Neutrophil (primary cell): ENCODE data around the gene SULT2B1.
A peak's percentile ranks its signal among the peaks of the same experiment; 100 is the strongest.

Experiments used
- H3K27ac ChIP-seq: fragments of 200-600 bp; sonication (generic); 2 replicates; pipeline ENCODE4 v1.5.1; 2016; ENCODE audit warnings: mild to moderate bottlenecking, moderate library complexity
- H3K27me3 ChIP-seq: fragments of 200-600 bp; sonication (generic); 2 replicates; pipeline ENCODE4 v1.6.0; 2016; ENCODE audit warnings: mild to moderate bottlenecking
- H3K36me3 ChIP-seq: fragments of 200-600 bp; sonication (generic); 2 replicates; pipeline ENCODE4 v1.5.1; 2017
- H3K4me1 ChIP-seq, 2 experiments: fragments of 200-600 bp in 1 of 2; sonication (generic) in 1 of 2; 1 replicate in 1 of 2; 2 replicates in 1 of 2; pipeline versions ENCODE4 v1.5.1 to v1.6.1; 2013 to 2016; ENCODE audit warnings: low read depth in 1 of 2, low read length in 1 of 2, mild to moderate bottlenecking in 1 of 2, moderate library complexity in 1 of 2; ENCODE audit not compliant: control insufficient read depth in 1 of 2, insufficient read depth in 1 of 2
- H3K4me3 ChIP-seq, 2 experiments: fragments of 200-600 bp in 1 of 2; sonication (generic) in 1 of 2; 1 replicate in 1 of 2; 2 replicates in 1 of 2; pipeline ENCODE4 v1.5.1; 2013 to 2016; ENCODE audit warnings: low read depth in 1 of 2, low read length in 1 of 2, mild to moderate bottlenecking in 1 of 2, moderate library complexity in 1 of 2
- H3K9me3 ChIP-seq: fragments of 200-600 bp; sonication (generic); 2 replicates; pipeline ENCODE4 v1.5.1; 2016
- TF ChIP-seq, protein P1 (sequence below): fragments of 200-600 bp; sonication (generic); IDR thresholded peaks from 2 replicates; pipeline ENCODE4 v1.5.1; 2016; ENCODE audit warnings: antibody characterized with exemption

The SULT2B1 gene

GRCh38 chr19:48644839-48645619 lies 93.1 kb downstream of the SULT2B1 start:
- peaks cover 50% of the 10 kb centered on the region for H3K27me3 ChIP-seq
- H3K4me3 ChIP-seq, result peak overlapping the region; percentile 18 to 59
- H3K4me1 ChIP-seq, result peaks cover 17 to 20% of the 10 kb centered on the region in 2 experiments
- no peaks in the 10 kb centered on the region for H3K36me3 ChIP-seq
- no peaks in the 10 kb centered on the region for H3K9me3 ChIP-seq
- no peak overlapping the region for H3K27ac ChIP-seq
- TF ChIP-seq, protein P1, sequence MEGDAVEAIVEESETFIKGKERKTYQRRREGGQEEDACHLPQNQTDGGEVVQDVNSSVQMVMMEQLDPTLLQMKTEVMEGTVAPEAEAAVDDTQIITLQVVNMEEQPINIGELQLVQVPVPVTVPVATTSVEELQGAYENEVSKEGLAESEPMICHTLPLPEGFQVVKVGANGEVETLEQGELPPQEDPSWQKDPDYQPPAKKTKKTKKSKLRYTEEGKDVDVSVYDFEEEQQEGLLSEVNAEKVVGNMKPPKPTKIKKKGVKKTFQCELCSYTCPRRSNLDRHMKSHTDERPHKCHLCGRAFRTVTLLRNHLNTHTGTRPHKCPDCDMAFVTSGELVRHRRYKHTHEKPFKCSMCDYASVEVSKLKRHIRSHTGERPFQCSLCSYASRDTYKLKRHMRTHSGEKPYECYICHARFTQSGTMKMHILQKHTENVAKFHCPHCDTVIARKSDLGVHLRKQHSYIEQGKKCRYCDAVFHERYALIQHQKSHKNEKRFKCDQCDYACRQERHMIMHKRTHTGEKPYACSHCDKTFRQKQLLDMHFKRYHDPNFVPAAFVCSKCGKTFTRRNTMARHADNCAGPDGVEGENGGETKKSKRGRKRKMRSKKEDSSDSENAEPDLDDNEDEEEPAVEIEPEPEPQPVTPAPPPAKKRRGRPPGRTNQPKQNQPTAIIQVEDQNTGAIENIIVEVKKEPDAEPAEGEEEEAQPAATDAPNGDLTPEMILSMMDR, result no peak

DNA sequence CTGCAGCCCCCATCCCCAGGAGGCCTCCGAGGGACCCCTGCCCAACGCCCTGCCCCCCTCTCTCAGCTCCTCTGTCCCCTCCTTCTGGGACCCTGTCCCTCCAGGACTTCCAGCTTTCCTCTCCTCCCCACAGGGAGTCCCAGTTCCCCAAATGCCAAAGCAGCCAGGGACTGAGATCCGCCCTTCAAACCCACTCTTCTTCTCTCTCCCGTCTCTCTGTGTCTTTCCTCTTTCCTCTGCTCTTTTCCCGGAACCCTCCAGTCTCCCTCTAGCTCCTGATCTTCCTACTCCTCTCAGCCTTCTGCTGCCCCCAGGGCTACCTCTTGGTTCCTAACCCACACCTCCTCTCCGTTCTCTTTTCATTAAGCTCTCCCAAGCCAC lies 93.6 kb downstream of the SULT2B1 start:
- no peaks in the 10 kb centered on the region for H3K36me3 ChIP-seq
- peaks cover 17 to 20% of the 10 kb centered on the region in 2 experiments for H3K4me1 ChIP-seq
- peak overlapping the region; percentile 24 to 59 for H3K4me3 ChIP-seq
- H3K27ac ChIP-seq, result no peak overlapping the region
- TF ChIP-seq, protein P1, result no peak
- H3K9me3 ChIP-seq, result no peaks in the 10 kb centered on the region
- H3K27me3 ChIP-seq, result peaks cover 50% of the 10 kb centered on the region

DNA sequence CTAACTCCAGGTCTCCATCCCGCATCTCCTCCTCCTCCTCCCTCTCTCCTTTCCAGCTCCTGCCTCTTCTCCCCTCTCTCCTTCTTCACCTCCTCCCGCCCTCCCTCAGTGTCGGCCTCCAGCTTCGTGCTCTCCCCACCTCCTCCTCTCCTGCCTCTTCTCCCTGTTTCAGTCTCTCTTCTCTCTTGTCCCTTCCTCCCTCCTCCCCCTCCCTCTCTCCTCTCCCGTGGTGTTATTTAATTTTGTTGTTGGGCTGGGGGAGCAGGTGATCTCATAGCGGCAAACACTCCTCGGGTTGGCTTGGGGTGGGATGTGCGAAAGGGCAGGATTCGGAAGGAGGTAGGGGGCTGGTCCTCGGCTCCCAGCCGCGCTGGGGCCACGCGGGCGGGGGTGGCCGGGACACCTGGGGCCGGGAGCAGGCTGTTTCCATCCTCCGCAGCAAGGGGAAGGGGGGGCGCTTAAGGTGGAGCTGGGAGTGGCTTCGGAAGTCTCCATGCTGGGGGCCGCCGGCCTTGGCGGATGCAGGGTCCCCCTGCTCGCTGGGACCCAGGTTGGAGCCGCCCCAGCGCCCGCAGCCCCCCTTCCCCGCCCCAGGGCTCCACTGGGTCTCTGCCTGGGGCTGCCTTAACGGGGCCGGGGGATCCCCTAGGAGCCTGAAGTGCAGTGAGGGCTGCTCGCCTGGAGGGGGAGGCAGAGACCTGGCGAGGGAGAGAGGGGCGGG lies 94.2 kb downstream of the SULT2B1 start, which contains the start of gene CA11:
Gene CA11 (minus strand): TSS at position 187 of the 721 bp plus-strand sequence. CDS start 555 bp downstream, outside the sequence.
- H3K27ac ChIP-seq, result no peak within 1 kb of the TSS
- peak within 1 kb of the TSS; percentile 24 to 59 for H3K4me3 ChIP-seq
- peaks cover 17 to 20% of the 10 kb centered on the region in 2 experiments for H3K4me1 ChIP-seq
- no peaks in the 10 kb centered on the region for H3K9me3 ChIP-seq
- peaks cover 50% of the 10 kb centered on the region for H3K27me3 ChIP-seq
- H3K36me3 ChIP-seq, result no peaks in the 10 kb centered on the region
- TF ChIP-seq, protein P1, result peak; percentile 84

DNA sequence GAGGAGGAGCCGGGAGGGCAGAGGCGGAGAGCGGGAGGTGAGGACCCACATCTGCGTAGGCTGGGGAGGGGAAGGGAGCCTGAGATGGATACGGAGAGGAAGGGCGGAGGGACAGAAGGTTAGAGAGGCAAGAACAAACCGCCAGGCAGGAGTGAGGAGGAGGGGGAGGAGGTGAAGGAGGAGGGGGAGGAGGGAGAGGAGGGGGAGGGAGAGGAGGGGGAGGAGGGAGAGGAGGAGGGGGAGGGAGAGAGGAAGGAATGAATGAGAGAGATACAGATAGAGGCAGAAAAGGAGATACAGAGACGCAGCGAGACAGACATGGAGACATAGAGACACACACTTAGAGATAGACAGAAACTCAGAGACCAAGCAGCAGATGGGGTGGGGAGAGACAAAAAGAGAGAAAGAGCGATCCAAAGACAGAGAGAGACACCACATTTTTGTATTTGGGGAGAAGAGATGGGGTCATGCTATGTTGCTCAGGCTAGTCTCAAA lies 94.8 kb downstream of the SULT2B1 start:
- Histone ChIP-seq H3K27ac (no peak overlapping the region), H3K4me1 (peaks cover 17 to 20% of the 10 kb centered on the region in 2 experiments), H3K27me3 (peaks cover 50% of the 10 kb centered on the region), H3K9me3 (no peaks in the 10 kb centered on the region), H3K36me3 (no peaks in the 10 kb centered on the region), H3K4me3 (peak overlapping the region in 1 of 2 experiments; percentile 59)
- TF ChIP-seq, protein P1, result no peak

- peaks cover 54% of the 10 kb centered on the region for H3K27me3 ChIP-seq
- no peak overlapping the region for H3K27ac ChIP-seq
- H3K4me3 ChIP-seq, result no peak overlapping the region
- H3K4me1 ChIP-seq, result peaks cover 17 to 20% of the 10 kb centered on the region in 2 experiments
- TF ChIP-seq, protein P1, result no peak
- H3K9me3 ChIP-seq, result no peaks in the 10 kb centered on the region
- no peaks in the 10 kb centered on the region for H3K36me3 ChIP-seq
These were observed 96.2 kb downstream of the SULT2B1 start for GRCh38 chr19:48648134-48648533.
